ENCODE measurements around the gene PPT2. TPM values are rescaled to one million over a fixed set of nuclear protein-coding genes. Genes with fewer than 3 reads are reported as not detected.

The PPT2 gene
- total and polyA plus RNA-seq, 2 of the 13 experiments (the other 11 are each of a cell fraction or from before 2014, with no cell fraction given), result 39.2 to 61.8 TPM

GRCh38 chr6:32194825-32195651 lies 41.1 kb downstream of the PPT2 start (continued):
- no peak; the same call in 1 of the 2 replicates for TF ChIP-seq ZNF800 (CRISPR knock-in tag; IDR thresholded peaks at IDR 0.05)
- no peak for TF ChIP-seq TCF7L2 (IDR thresholded peaks at IDR 0.05; ENCODE audit: low read depth, low read length)
- TF ChIP-seq PCBP1 (IDR thresholded peaks at IDR 0.05; ENCODE audit: borderline replicate concordance, low read depth, low read length), result no peak
- no peak for TF ChIP-seq POLR2A (IDR thresholded peaks at IDR 0.05; ENCODE audit: insufficient read depth in 1 of 2, low read depth in 2 of 2, low read length in 2 of 2)
- 0 out of 2 replicates have a peak, but pooled peaks have one; percentile 16 for TF ChIP-seq ZNF709 (CRISPR knock-in tag; IDR thresholded peaks at IDR 0.05)
- TF ChIP-seq ZBTB3 (CRISPR knock-in tag; IDR thresholded peaks at IDR 0.05; ENCODE audit: borderline replicate concordance, low read depth), result 0 out of 2 replicates have a peak, but pooled peaks have one; percentile 8
- peak; percentile 95 for TF ChIP-seq DRAP1 (CRISPR knock-in tag; IDR thresholded peaks at IDR 0.05)
- TF ChIP-seq HHEX (CRISPR knock-in tag; IDR thresholded peaks at IDR 0.05), result no peak
- TF ChIP-seq AFF4 (CRISPR knock-in tag; IDR thresholded peaks at IDR 0.05), result no peak
- TF ChIP-seq NR2F6 (IDR thresholded peaks at IDR 0.05), result peak; percentile 23; the same call in 1 of the 2 replicates
- 0 out of 2 replicates have a peak, but pooled peaks have one; percentile 5 for TF ChIP-seq NR2F6 (CRISPR knock-in tag; IDR thresholded peaks at IDR 0.05)
- TF ChIP-seq ZNF558 (CRISPR knock-in tag; IDR thresholded peaks at IDR 0.05; ENCODE audit: borderline replicate concordance), result no peak
- TF ChIP-seq MAX (IDR thresholded peaks at IDR 0.05), result no peak
- no peak for TF ChIP-seq MAFK (conservative IDR thresholded peaks at IDR 0.05 in 1 of 2, IDR thresholded peaks at IDR 0.05 in 1 of 2; ENCODE audit: low read length in 2 of 2)
- no peak for TF ChIP-seq NR0B2 (CRISPR knock-in tag; IDR thresholded peaks at IDR 0.05)
- TF ChIP-seq ZC3H4 (CRISPR knock-in tag; IDR thresholded peaks at IDR 0.05; ENCODE audit: borderline replicate concordance), result no peak
- TF ChIP-seq ZNF740 (CRISPR knock-in tag; IDR thresholded peaks at IDR 0.05), result no peak
- TF ChIP-seq MEIS2 (CRISPR knock-in tag; IDR thresholded peaks at IDR 0.05), result no peak
- no peak for TF ChIP-seq NFE2 (CRISPR knock-in tag; IDR thresholded peaks at IDR 0.05)
- TF ChIP-seq ZNF766 (CRISPR knock-in tag; IDR thresholded peaks at IDR 0.05; ENCODE audit: borderline replicate concordance), result no peak
- peak; percentile 12 for TF ChIP-seq JARID2 (CRISPR knock-in tag; IDR thresholded peaks at IDR 0.05; ENCODE audit: insufficient replicate concordance)
- no peak for TF ChIP-seq NFIB (CRISPR knock-in tag; IDR thresholded peaks at IDR 0.05; ENCODE audit: borderline replicate concordance)
- TF ChIP-seq RAD51 (IDR thresholded peaks at IDR 0.05; ENCODE audit: borderline replicate concordance), result no peak
- TF ChIP-seq ZBTB7B (CRISPR knock-in tag; IDR thresholded peaks at IDR 0.05), result no peak
